ENCODE results near the gene CTAGE9. TPM values are rescaled to one million over a fixed set of nuclear protein-coding genes. Genes with fewer than 3 reads are reported as not detected.

CTAGE9 gene
- total RNA-seq, 1 donor from 2014 or later = not detected

DNA sequence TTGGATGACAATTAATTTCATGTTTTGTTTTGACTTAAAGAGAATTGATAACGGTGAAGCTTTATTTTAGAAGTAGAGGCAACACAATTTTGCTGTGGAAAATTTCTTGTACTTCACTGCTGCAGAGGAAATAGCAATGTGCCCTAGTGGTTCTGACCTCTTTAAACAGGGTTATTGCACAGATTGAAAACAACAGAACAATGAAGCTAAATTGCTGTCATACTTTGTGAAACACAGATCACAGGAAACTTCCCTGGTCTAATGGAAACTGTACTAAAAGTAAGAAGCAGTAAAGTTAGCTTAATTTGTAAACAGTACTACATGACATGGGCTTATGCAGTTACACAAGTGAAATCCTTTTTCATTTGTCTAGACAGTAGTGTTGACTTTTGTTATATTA, 40.9 kb downstream of the CTAGE9 start:
- DNase-seq = peak; percentile 18

- DNase-seq = no peak
Observed at GRCh38 chr6:131663578-131664165, 47.1 kb downstream of the CTAGE9 start.

GRCh38 chr6:131660195-131660594, 50.6 kb downstream of the CTAGE9 start:
- DNase-seq = no peak

Other genes with a start within 250 kb of the CTAGE9 start
- gene ARG1, start 137.8 kb downstream of the CTAGE9 start, total RNA-seq = 23.9 TPM
- 41.1 TPM for gene MED23, start 82.8 kb downstream of the CTAGE9 start, total RNA-seq
- gene ENPP3, start 73.7 kb downstream of the CTAGE9 start, total RNA-seq = 2.0 TPM
- not detected for gene OR2A4, start 9.6 kb downstream of the CTAGE9 start, total RNA-seq
- gene ENPP1, start 97.0 kb upstream of the CTAGE9 start, total RNA-seq = 16.2 TPM
- gene CCN2, start 240.4 kb upstream of the CTAGE9 start, total RNA-seq = 83.1 TPM

Data from skin of body (tissue), 2 donors.